Kidney capillary endothelial cell (primary cell): ENCODE measurements around the gene TMEM214.
A peak's percentile ranks its signal among the peaks of the same experiment; 100 is the strongest.

ENCODE experiments used
- DNase-seq: peaks from one replicate; pipeline ENCODE4 v3.0.0-alpha.2; 2018; ENCODE audit warnings: low spot score

The TMEM214 gene

GRCh38 chr2:27039871-27040270, 7.1 kb downstream of the TMEM214 start:
- DNase-seq = no peak

DNA sequence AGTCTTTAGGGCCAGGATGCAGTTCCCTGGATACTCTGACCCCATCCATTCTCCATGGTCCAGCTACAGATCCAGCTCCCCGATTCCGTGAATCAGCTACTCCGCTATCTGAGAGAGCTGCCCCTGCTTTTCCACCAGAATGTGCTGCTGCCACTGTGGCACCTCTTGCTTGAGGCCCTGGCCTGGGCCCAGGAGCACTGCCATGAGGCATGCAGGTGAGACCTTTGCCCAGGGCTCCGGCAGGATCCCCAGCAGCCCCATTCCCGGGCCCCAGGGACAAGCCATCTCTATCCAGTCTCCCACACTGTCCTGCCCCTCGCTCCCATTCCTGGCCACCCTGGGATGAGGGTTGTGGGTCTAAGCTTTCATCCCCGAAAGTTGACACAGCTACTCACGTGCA, 7.5 kb downstream of the TMEM214 start:
- no peak for DNase-seq

DNA sequence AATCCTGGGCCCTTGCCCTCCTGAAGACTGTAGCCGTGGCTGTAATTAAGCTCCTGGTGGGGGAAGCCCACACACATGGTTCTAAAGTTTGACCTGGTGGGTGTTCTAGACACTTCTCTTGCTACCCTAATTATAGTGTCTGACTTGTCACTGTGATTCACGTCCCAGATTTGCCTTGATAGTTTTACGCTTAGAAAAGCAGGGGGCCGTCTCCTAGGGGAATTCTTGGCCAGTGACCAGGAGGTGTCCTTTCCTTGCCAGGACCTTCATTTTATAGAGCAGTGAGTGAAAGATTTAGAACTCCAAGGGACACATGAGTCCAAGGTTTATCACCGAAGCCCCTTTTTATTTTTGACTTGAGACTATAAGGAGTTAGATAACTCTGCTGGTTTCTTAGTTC, 9.0 kb downstream of the TMEM214 start:
- DNase-seq = no peak

DNA sequence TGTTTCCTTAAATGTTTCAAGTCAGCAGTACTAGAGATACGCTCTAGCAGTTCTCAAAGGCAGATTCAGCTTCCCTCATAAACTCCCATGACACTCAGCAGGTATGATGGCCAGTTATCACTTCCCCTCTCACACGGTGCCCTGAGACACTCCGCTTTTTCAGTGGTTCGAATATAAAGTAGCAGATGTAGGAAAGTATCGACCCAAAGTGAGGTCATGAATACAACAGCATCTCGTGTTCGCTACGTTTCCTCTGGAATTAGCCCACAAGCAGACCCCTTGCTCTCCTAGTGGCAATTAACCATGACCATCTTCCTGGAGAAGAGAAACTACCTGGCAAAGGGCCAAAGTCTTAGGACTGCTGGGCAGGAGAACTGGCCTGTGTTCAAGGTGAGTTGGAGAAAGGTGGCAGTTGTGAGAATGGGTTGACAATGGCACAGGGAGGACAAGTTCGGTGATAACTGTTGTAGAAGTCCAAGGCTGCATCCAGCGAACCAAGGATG, 9.4 kb downstream of the TMEM214 start:
- no peak for DNase-seq

- no peak for DNase-seq
Observed at GRCh38 chr2:27042985-27043634, 10.3 kb downstream of the TMEM214 start.

DNA sequence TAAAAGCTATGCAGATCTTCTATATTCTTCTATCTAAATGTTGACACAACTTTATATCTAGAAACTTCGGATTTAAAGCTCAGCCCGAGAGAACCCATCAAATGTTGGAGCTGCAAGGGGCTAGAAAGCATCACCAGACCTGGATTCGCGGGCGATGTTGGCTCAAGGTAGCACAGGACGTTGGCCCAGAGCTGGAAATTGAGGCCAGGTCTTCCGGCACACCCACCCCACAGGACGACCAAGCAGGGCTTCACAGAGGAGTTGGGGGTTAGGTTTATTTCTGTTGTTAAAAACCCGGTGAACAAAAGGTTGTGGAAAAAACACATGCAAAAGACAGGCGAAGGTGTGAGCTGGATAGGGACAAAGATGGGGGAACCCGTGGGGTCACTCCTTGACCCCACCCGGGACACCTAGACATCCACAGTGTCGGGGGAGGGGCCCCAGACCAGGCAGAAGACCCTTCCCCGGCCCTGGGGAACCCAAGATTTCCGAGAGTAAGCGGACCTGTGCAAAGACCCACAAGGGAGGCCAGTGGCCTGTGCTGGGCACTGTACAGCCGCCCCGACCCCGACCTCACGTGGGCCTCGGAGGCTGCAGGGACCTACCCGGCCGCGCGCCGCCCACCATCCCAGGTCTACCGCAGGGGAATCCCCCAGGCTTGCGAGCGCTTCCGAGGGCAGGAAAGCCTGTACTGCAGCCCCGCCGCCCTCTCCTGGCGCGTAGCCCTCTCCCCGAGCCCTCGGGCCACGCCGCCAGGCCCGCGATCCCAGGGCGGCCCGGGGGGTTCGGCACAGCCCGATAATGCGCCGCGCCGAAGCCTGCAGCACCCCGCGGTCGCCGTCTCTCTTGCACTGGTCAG, 16.9 kb downstream of the TMEM214 start:
- no peak for DNase-seq

DNA sequence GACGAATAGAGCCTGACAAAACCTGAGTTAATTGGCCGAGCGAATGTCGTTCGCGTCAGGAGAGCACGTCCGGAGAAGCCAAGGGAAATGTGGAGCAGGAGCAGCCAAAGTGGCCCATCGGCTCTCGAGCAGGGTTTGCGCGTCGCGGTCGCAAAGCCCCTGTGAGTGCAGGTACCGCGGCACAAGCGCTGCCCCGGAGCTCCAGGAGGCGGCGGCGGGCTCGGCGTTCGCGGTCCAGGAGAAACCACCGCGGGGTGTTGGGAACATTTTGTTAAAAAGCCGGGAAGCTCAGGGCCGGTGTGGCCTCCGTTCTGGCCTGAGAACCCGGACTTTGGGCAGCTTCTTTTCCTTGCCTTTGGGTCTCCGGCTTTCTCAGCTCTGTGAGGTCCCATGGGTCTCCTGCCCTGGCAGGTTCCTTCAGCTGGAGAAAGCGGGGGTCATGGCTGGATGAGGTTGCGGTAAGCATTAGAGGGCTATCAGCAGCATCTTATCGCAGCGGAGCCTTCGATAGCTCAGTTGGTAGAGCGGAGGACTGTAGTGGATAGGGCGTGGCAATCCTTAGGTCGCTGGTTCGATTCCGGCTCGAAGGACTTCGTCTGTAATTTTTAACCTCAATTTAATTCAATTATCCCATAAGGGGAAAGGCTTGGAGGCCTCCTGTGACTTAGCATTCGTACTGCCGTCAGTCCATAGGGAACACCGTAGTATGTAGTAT, 17.7 kb downstream of the TMEM214 start:
- DNase-seq = peak; percentile 66

DNA sequence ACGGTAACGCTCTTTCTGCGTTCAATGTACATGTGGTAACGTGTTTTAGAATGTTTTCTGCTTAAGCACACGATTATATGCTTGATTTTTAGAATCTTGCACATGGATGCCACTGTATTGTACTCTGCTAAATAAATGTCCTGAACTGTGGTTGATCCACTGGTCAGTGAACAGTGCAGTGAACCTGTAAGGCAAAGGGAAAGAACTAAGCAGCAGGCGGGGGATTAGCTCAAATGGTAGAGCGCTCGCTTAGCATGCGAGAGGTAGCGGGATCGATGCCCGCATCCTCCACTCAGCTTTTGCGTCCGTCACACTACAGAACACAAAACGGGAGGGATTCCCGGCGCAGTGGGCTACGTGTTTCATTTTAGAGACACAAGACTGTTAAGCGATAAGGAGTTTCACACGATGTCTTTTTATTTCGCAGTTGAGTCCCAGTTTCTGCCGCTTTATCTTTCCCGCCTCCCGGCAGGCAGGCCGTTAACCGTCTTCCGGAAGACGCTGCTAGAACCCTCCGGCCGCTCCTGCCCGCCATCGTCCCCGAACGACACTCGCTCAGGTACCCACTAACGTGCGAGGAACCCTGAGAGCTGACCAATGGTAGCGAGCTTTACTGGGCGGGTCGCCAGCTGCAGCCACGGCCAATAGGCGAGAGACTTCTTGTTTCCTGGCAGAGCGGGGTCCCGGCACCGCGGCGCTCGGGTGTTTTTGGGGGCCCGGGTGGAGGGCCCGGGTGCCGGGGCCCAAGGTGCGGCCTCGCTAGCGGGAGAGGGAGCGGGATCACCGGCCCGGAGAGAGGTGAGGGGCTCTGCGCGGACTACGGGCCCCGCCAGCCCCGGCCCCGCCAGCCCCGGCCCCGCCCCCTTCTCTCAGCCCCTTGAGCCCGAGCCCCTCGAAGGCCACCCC, 18.5 kb downstream of the TMEM214 start, which contains the start of gene AGBL5:
Gene AGBL5 (plus strand): TSS at position 673 of the 906 bp plus-strand sequence. CDS start 1,291 bp downstream, outside the sequence.
- peak; percentile 95 for DNase-seq

GRCh38 chr2:27051902-27052645, 19.3 kb downstream of the TMEM214 start:
- DNase-seq = no peak

DNA sequence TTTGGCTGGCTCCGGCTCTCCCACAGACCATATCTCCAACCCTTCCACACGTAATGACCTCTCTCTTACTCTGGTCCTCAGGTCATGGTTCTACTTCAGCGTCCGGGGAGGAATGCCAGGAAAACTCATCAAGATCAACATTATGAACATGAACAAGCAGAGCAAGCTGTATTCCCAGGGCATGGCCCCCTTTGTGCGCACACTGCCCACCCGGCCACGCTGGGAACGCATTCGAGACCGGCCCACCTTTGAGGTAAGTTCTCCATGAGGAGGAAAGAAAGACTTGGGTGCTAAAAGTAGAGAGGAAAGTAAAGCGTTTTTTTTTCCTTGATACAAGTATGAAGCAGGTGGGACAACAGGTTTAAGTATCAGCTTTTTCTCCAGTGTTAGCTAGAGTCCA, 20.6 kb downstream of the TMEM214 start:
- DNase-seq = no peak

DNA sequence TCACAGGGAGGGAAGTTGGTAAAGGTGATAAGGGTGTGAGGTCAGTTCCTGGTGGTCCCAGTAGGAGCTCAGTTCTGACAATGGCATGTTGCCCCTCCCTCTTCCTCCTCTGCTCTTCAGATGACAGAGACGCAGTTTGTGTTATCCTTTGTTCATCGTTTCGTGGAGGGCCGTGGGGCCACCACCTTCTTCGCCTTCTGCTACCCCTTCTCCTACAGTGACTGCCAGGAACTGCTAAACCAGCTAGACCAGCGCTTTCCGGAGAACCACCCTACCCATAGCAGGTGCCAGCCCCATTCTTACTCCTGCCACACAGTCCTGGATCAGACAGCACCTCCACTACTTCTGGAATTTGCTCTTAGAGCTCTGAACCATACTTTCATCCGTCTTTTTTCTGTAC, 21.0 kb downstream of the TMEM214 start:
- DNase-seq = no peak

- DNase-seq = no peak
Observed at GRCh38 chr2:27054721-27055120, 22.0 kb downstream of the TMEM214 start.

GRCh38 chr2:27057184-27057583, 24.4 kb downstream of the TMEM214 start:
- no peak for DNase-seq

DNA sequence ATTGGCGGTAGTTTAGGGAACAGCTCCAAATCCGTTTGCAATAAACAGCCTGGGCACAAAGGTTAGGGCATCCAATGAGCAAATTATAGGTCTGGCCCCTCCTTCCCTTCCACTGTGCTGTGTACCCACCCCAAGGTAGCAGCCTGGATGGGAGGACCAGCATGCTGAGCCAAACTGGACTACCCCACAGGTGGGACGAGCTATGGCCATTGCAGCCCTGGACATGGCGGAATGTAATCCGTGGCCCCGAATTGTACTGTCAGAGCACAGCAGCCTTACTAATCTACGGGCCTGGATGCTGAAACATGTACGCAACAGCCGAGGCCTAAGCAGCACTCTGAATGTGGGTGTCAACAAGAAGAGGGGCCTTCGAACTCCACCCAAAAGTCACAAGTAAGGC, 25.4 kb downstream of the TMEM214 start:
- DNase-seq = no peak

- no peak for DNase-seq
Observed at GRCh38 chr2:27059141-27059820, 26.5 kb downstream of the TMEM214 start.

GRCh38 chr2:27060323-27060722, 27.6 kb downstream of the TMEM214 start:
- no peak for DNase-seq

GRCh38 chr2:27065128-27065527, 32.4 kb downstream of the TMEM214 start:
- DNase-seq = no peak

GRCh38 chr2:27067385-27067784, 34.6 kb downstream of the TMEM214 start:
- no peak for DNase-seq

DNA sequence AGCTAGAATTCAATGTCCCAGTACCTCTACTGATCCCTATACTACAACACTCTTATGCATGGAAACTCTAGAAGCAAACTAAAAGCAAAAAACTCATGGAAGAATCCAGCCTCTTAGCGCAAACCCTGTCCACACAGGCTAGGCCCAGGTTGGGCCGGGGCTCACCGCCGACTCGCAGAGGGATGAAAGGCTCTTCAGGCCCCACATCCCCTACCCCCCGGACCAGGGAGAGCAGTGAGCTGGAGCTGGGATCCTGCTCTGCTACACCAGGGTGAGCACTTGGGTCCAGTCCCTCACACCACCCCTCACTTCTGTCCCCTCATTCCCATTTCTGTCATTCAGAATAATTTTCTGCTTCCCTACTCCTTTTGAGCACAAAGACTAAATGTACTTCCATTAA, 36.7 kb downstream of the TMEM214 start:
- no peak for DNase-seq

- DNase-seq = no peak
Observed at GRCh38 chr2:27069961-27070618, 37.3 kb downstream of the TMEM214 start.
